GM21447 (cell line): ENCODE measurements around the gene HDAC9.

Experiments used
- ATAC-seq: cut with Tn5 transposase; IDR thresholded peaks from one replicate; pipeline ENCODE4 v1.9.1; 2021; ENCODE audit not compliant: unreplicated experiment

The HDAC9 gene

GRCh38 chr7:18580950-18581349 lies 85.4 kb downstream of the HDAC9 start:
- ATAC-seq: no peak

GRCh38 chr7:18583305-18583704 lies 87.8 kb downstream of the HDAC9 start:
- no peak for ATAC-seq

- no peak for ATAC-seq
Measured at GRCh38 chr7:18590241-18590640, 94.7 kb downstream of the HDAC9 start.

GRCh38 chr7:18590744-18591340 lies 95.3 kb downstream of the HDAC9 start:
- no peak for ATAC-seq

GRCh38 chr7:18593602-18594279 lies 98.2 kb downstream of the HDAC9 start:
- ATAC-seq: no peak

- ATAC-seq: no peak
Measured at GRCh38 chr7:18597754-18598153, 102.2 kb downstream of the HDAC9 start.

- no peak for ATAC-seq
Measured at GRCh38 chr7:18607025-18607424, 111.5 kb downstream of the HDAC9 start.

GRCh38 chr7:18610331-18610948 lies 114.9 kb downstream of the HDAC9 start:
- no peak for ATAC-seq

GRCh38 chr7:18614841-18615240 lies 119.3 kb downstream of the HDAC9 start:
- no peak for ATAC-seq

- ATAC-seq: no peak
Measured at GRCh38 chr7:18619311-18619710, 123.8 kb downstream of the HDAC9 start.

- ATAC-seq: no peak
Measured at GRCh38 chr7:18623389-18623788, 127.8 kb downstream of the HDAC9 start.

GRCh38 chr7:18624459-18624858 lies 128.9 kb downstream of the HDAC9 start:
- no peak for ATAC-seq

GRCh38 chr7:18626086-18626485 lies 130.5 kb downstream of the HDAC9 start:
- ATAC-seq: no peak

- ATAC-seq: no peak
Measured at GRCh38 chr7:18626717-18627116, 131.2 kb downstream of the HDAC9 start.

- no peak for ATAC-seq
Measured at GRCh38 chr7:18637516-18637915, 142.0 kb downstream of the HDAC9 start.

GRCh38 chr7:18638594-18639452 lies 143.3 kb downstream of the HDAC9 start:
- no peak for ATAC-seq

GRCh38 chr7:18639711-18640110 lies 144.2 kb downstream of the HDAC9 start:
- ATAC-seq: no peak

GRCh38 chr7:18644981-18645380 lies 149.4 kb downstream of the HDAC9 start:
- no peak for ATAC-seq

GRCh38 chr7:18647582-18647981 lies 152.0 kb downstream of the HDAC9 start:
- no peak for ATAC-seq

GRCh38 chr7:18648849-18649758 lies 153.6 kb downstream of the HDAC9 start:
- ATAC-seq: no peak
